Measurements from ENCODE around the gene CCBE1.
"Not testable (repeated sequence)": the region's sequence is repeated elsewhere in the genome, so short reads cannot be mapped to it uniquely, and the experiment has no call there.

The CCBE1 gene

GRCh38 chr18:59721931-59722330 lies 24.7 kb upstream of the CCBE1 start:
- Mint-ChIP-seq H3K36me3 (ENCODE audit: low read depth) (no peaks in the 10 kb centered on the region), H3K27me3 (ENCODE audit: low read depth) (peaks cover 4% of the 10 kb centered on the region), H3K27ac (no peak overlapping the region), H3K4me1 (ENCODE audit: low read depth) (no peaks in the 10 kb centered on the region), H3K4me3 (no peak overlapping the region), H3K9me3 (no peaks in the 10 kb centered on the region)

- H3K4me3 Mint-ChIP-seq, result no peak overlapping the region
- H3K9me3 Mint-ChIP-seq, result no peaks in the 10 kb centered on the region
- H3K4me1 Mint-ChIP-seq (ENCODE audit: low read depth), result no peaks in the 10 kb centered on the region
- no peaks in the 10 kb centered on the region for H3K36me3 Mint-ChIP-seq (ENCODE audit: low read depth)
- no peak overlapping the region for H3K27ac Mint-ChIP-seq
- H3K27me3 Mint-ChIP-seq (ENCODE audit: low read depth), result peaks cover 4% of the 10 kb centered on the region
Observed at GRCh38 chr18:59721211-59721610, 24.0 kb upstream of the CCBE1 start.

DNA sequence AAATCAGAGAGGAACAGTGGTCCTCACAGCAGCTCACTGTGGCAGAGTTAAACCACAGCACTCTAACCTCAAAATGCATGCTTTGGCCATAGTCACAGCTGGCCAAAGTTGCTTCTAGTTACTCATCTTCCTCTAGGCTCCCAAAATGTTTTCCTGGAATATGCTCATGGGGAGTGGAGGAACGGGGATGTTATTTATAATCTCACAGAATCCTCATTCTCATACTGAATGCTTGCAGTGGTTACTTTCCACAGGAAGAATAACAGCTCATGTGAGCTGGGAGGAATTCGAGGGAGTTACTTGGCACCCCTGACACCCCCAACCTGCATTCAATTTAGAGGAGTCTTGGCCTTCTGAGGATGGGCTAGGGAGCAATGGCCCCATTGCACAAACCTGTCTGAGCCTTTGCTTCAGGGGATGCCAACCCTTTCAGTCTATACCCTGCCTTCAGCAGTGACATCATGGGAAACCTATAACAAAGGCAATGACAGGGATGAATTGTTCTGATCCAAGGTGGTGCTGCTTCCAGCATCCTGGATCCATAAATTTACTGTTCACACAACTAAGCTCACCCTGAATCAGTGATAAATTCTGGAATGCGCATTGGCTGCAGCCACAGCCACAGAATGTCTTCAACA lies 22.4 kb upstream of the CCBE1 start:
- Mint-ChIP-seq H3K9me3 (no peaks in the 10 kb centered on the region), H3K4me3 (no peak overlapping the region), H3K27me3 (ENCODE audit: low read depth) (peaks cover 4% of the 10 kb centered on the region), H3K4me1 (ENCODE audit: low read depth) (no peaks in the 10 kb centered on the region), H3K36me3 (ENCODE audit: low read depth) (no peaks in the 10 kb centered on the region), H3K27ac (no peak overlapping the region)

DNA sequence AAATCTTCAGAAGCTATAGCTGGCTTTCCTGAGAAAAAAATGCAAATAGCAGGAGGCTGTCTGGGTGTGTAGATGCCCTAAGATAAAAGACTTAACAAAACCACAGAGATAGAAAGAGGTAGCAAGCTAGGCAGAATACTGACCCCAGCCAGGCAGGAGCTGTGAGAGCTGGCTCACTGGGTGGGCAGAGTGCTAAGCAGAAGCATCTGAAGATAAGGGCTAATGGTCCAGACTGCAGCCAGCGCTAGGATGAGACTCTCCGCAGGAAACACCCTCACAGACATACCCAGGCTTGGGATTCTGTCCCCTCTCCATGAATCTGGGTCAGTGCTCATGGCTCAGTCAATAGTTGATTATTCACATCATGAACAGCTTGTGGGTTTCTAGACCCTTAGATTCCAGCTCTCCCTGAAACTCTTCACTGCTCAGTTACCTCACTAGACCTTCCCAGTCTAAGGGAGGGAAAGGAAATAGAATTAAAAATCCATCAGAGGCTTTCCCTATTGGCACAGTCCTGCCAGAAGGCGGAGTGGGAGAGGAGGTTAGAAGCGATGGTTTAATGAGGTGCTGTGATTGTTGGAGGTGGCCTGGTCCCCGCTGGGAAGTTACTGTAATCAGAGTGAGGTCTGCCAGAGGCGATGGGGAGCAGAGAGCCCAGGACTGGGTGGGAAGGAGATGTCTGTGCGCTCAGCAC lies 21.4 kb upstream of the CCBE1 start:
- no peak overlapping the region for H3K4me3 Mint-ChIP-seq
- no peak overlapping the region for H3K27ac Mint-ChIP-seq
- no peaks in the 10 kb centered on the region for H3K9me3 Mint-ChIP-seq
- H3K27me3 Mint-ChIP-seq (ENCODE audit: low read depth), result no peaks in the 10 kb centered on the region
- no peaks in the 10 kb centered on the region for H3K4me1 Mint-ChIP-seq (ENCODE audit: low read depth)
- H3K36me3 Mint-ChIP-seq (ENCODE audit: low read depth), result no peaks in the 10 kb centered on the region

DNA sequence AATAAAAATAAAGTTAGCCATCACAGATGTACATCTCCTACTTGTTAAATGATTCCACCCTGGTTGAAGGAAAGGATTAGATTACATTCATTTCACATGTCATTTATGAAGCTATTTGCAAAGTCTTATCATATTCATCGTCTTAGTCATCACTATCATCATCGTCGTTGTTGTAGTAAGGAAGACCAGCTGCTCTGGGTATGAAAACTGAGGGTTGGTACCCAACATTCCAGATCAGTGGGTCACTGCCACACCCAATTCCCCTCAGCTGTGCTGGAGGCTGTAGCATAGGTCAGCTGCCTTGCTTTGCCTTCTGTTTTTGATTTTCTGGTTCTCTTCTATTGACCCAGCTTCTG lies 20.9 kb upstream of the CCBE1 start:
- Mint-ChIP-seq H3K36me3 (ENCODE audit: low read depth) (no peaks in the 10 kb centered on the region), H3K4me3 (no peak overlapping the region), H3K9me3 (no peaks in the 10 kb centered on the region), H3K4me1 (ENCODE audit: low read depth) (no peaks in the 10 kb centered on the region), H3K27me3 (ENCODE audit: low read depth) (no peaks in the 10 kb centered on the region), H3K27ac (no peak overlapping the region)

DNA sequence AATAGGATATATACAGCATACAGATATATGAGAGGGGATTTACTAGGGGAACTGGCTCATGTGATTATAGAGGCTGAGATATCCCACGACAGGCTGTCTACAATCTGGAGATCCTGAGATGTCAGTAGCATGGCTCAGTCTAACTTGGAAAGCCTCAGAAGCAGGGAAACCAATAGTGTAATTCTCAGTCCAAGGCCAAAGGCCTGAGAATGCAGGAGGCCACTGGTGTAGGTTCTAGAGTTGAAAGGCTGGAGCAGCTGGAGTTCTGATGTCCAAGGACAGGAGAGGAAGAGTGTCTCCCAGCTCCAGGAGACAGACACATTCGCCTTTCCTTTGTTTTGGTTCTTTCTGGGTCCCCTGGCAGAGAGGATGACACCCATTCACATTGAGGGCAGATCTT lies 20.1 kb upstream of the CCBE1 start:
- no peak overlapping the region for H3K4me3 Mint-ChIP-seq
- no peaks in the 10 kb centered on the region for H3K9me3 Mint-ChIP-seq
- no peaks in the 10 kb centered on the region for H3K4me1 Mint-ChIP-seq (ENCODE audit: low read depth)
- H3K27me3 Mint-ChIP-seq (ENCODE audit: low read depth), result no peaks in the 10 kb centered on the region
- H3K36me3 Mint-ChIP-seq (ENCODE audit: low read depth), result no peaks in the 10 kb centered on the region
- no peak overlapping the region for H3K27ac Mint-ChIP-seq

DNA sequence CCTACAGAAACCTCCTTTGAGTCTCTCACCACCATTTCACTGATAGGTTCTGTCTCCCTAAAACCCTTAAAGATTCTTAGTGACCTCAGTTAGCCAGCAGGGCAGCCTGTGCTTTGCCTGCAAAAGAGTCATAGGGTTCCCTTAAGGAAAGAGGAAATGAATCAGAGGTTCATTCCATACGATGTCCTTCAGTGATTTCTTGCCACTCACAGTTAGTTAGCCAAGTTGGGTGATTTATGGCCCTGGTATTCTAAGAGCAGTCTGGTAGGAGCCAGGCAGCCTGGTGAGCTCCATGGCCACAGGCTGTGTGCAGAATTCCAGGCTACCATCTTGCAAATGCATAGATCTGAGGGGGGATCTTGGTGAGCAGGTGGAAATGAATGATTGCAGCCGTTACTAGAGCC lies 18.7 kb upstream of the CCBE1 start:
- H3K4me1 Mint-ChIP-seq (ENCODE audit: low read depth), result no peaks in the 10 kb centered on the region
- no peak overlapping the region for H3K27ac Mint-ChIP-seq
- no peaks in the 10 kb centered on the region for H3K27me3 Mint-ChIP-seq (ENCODE audit: low read depth)
- no peak overlapping the region for H3K4me3 Mint-ChIP-seq
- no peaks in the 10 kb centered on the region for H3K36me3 Mint-ChIP-seq (ENCODE audit: low read depth)
- H3K9me3 Mint-ChIP-seq, result no peaks in the 10 kb centered on the region

DNA sequence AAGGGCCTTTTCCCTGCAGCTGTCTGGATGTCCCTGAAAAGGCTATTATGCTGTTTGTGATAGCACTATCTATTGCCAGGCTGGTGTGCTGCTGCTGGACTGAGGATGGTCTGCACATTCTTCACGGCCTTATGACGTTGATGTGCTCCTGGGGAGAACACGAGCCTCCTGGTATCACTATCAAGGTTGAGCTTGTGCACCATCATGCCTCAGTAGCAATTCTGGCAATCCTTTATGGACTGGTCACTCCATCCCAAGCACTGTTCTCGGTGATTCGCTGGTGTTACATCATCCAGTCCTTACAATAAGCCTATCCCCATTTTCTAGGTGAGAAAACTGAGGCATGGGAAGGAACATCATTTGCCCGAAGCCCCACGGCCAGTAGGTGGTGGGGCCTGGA lies 18.2 kb upstream of the CCBE1 start:
- H3K27ac Mint-ChIP-seq, result no peak overlapping the region
- H3K9me3 Mint-ChIP-seq, result no peaks in the 10 kb centered on the region
- H3K4me3 Mint-ChIP-seq, result no peak overlapping the region
- no peaks in the 10 kb centered on the region for H3K36me3 Mint-ChIP-seq (ENCODE audit: low read depth)
- H3K4me1 Mint-ChIP-seq (ENCODE audit: low read depth), result no peaks in the 10 kb centered on the region
- H3K27me3 Mint-ChIP-seq (ENCODE audit: low read depth), result no peaks in the 10 kb centered on the region

- not testable (repeated sequence) for H3K4me1 Mint-ChIP-seq (ENCODE audit: low read depth); H3K36me3 Mint-ChIP-seq (ENCODE audit: low read depth); H3K4me3 Mint-ChIP-seq; H3K9me3 Mint-ChIP-seq; H3K27ac Mint-ChIP-seq; H3K27me3 Mint-ChIP-seq (ENCODE audit: low read depth)
Observed at GRCh38 chr18:59714096-59714495, 16.9 kb upstream of the CCBE1 start.

GRCh38 chr18:59712311-59712710 lies 15.1 kb upstream of the CCBE1 start:
- Mint-ChIP-seq H3K27ac (no peak overlapping the region), H3K27me3 (ENCODE audit: low read depth) (no peaks in the 10 kb centered on the region), H3K9me3 (no peaks in the 10 kb centered on the region), H3K4me1 (ENCODE audit: low read depth) (no peaks in the 10 kb centered on the region), H3K36me3 (ENCODE audit: low read depth) (no peaks in the 10 kb centered on the region), H3K4me3 (no peak overlapping the region)

DNA sequence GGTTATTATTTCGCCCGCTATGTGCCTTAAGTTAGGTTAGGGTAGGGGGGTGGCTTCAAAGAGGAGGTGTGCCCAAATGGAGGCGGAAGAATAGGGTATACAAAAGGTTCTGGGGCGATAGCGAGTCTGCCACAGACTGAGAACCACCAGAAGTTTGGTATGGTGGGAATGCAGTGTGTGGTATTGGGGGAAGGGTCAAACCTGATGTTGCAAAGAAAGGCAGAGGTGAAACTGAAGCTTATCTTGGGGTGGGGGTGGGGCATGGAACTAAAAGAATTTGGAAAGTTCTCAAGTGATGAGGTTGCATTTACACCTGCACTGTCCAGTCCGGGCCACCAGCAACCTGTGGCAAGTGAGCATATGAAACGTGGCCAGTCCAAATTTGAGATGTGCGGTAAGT lies 11.8 kb upstream of the CCBE1 start:
- no peaks in the 10 kb centered on the region for H3K4me1 Mint-ChIP-seq (ENCODE audit: low read depth)
- H3K27me3 Mint-ChIP-seq (ENCODE audit: low read depth), result no peaks in the 10 kb centered on the region
- H3K36me3 Mint-ChIP-seq (ENCODE audit: low read depth), result no peaks in the 10 kb centered on the region
- no peak overlapping the region for H3K27ac Mint-ChIP-seq
- no peak overlapping the region for H3K4me3 Mint-ChIP-seq
- H3K9me3 Mint-ChIP-seq, result no peaks in the 10 kb centered on the region

- Mint-ChIP-seq H3K4me1 (ENCODE audit: low read depth) (no peaks in the 10 kb centered on the region), H3K27me3 (ENCODE audit: low read depth) (peaks cover 5% of the 10 kb centered on the region), H3K36me3 (ENCODE audit: low read depth) (no peaks in the 10 kb centered on the region)
Observed at GRCh38 chr18:59707306-59707705, 10.1 kb upstream of the CCBE1 start.

GRCh38 chr18:59706499-59706898 lies 9.3 kb upstream of the CCBE1 start:
- no peaks in the 10 kb centered on the region for H3K4me1 Mint-ChIP-seq (ENCODE audit: low read depth)
- no peaks in the 10 kb centered on the region for H3K9me3 Mint-ChIP-seq
- peaks cover 8% of the 10 kb centered on the region for H3K27me3 Mint-ChIP-seq (ENCODE audit: low read depth)
- H3K36me3 Mint-ChIP-seq (ENCODE audit: low read depth), result no peaks in the 10 kb centered on the region
- H3K27ac Mint-ChIP-seq, result no peak overlapping the region
- H3K4me3 Mint-ChIP-seq, result no peak overlapping the region

More at GRCh38 chr18:59707306-59707705, 10.1 kb upstream of the CCBE1 start:
- no peaks in the 10 kb centered on the region for H3K9me3 Mint-ChIP-seq
- no peak overlapping the region for H3K4me3 Mint-ChIP-seq
- no peak overlapping the region for H3K27ac Mint-ChIP-seq

GRCh38 chr18:59705145-59705544 lies 7.9 kb upstream of the CCBE1 start:
- Mint-ChIP-seq H3K9me3 (no peaks in the 10 kb centered on the region), H3K27ac (no peak overlapping the region), H3K4me1 (ENCODE audit: low read depth) (no peaks in the 10 kb centered on the region), H3K27me3 (ENCODE audit: low read depth) (peaks cover 16% of the 10 kb centered on the region), H3K4me3 (no peak overlapping the region), H3K36me3 (ENCODE audit: low read depth) (no peaks in the 10 kb centered on the region)

GRCh38 chr18:59704146-59704545 lies 6.9 kb upstream of the CCBE1 start:
- no peaks in the 10 kb centered on the region for H3K9me3 Mint-ChIP-seq
- H3K4me1 Mint-ChIP-seq (ENCODE audit: low read depth), result no peaks in the 10 kb centered on the region
- H3K27me3 Mint-ChIP-seq (ENCODE audit: low read depth), result peaks cover 26% of the 10 kb centered on the region
- no peaks in the 10 kb centered on the region for H3K36me3 Mint-ChIP-seq (ENCODE audit: low read depth)
- H3K27ac Mint-ChIP-seq, result no peak overlapping the region
- no peak overlapping the region for H3K4me3 Mint-ChIP-seq

Measured in T-helper 1 cell treated with Interleukin-12 subunit alpha and Interleukin-12 subunit beta and Interleukin-4 antibody, amounts not matched to agents 30 μg/mL and 1 μg/mL, for 36 hours (primary cell).